ENCODE data around the gene ATXN3L. TPM values are rescaled to one million over a fixed set of nuclear protein-coding genes. Genes with fewer than 3 reads are reported as not detected.

Gene ATXN3L
- total RNA-seq, 2 experiments from 2014 or later = not detected

GRCh38 chrX:13340182-13340791 lies 20.4 kb upstream of the ATXN3L start:
- DNase-seq (no peak), ATAC-seq (no peak)
- Mint-ChIP-seq H3K36me3 (ENCODE audit: low read depth) (no peaks in the 10 kb centered on the region), H3K4me3 (no peak overlapping the region), H3K27me3 (no peaks in the 10 kb centered on the region), H3K9me3 (ENCODE audit: low read depth) (no peaks in the 10 kb centered on the region), H3K4me1 (no peaks in the 10 kb centered on the region), H3K27ac (no peak overlapping the region)
- intact Hi-C loops (cut with DNase I, micrococcal nuclease) = no loop called here
- POLR2A ChIA-PET = no interaction called here
- CTCF ChIA-PET = interaction anchor here (0.9 to 1.2 kb wide), 2 partner anchors 93 to 102 kb away, joined by 3 read pairs; no protein-coding TSS in a partner anchor

DNA sequence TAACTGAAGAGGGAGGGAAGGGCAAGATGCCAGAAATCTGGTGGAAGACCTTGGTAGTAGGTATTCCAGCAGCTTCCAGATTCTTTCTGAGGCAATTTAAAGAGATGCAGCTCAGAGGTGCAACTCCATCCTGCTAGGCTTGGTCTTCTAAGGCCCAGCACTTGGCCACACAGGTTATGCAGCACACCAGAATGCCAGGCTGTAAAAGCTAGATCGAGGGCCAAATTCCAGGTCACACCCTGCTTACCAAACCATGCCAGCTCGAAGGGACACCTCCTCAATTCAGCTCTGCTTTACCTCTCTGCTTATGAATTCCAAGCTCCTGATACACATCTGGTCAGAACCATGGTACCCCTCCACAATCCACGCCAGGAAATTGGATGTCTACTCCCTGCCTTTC lies 19.8 kb upstream of the ATXN3L start:
- Mint-ChIP-seq H3K27ac (no peak overlapping the region), H3K36me3 (ENCODE audit: low read depth) (no peaks in the 10 kb centered on the region), H3K9me3 (ENCODE audit: low read depth) (no peaks in the 10 kb centered on the region), H3K4me3 (no peak overlapping the region), H3K27me3 (no peaks in the 10 kb centered on the region), H3K4me1 (no peaks in the 10 kb centered on the region)
- CTCF ChIA-PET = interaction anchor here (0.9 to 1.2 kb wide), 2 partner anchors 92 to 101 kb away, joined by 3 read pairs; no protein-coding TSS in a partner anchor
- POLR2A ChIA-PET = no interaction called here
- DNase-seq (no peak), ATAC-seq (no peak)
- intact Hi-C loops (cut with DNase I, micrococcal nuclease) = no loop called here

DNA sequence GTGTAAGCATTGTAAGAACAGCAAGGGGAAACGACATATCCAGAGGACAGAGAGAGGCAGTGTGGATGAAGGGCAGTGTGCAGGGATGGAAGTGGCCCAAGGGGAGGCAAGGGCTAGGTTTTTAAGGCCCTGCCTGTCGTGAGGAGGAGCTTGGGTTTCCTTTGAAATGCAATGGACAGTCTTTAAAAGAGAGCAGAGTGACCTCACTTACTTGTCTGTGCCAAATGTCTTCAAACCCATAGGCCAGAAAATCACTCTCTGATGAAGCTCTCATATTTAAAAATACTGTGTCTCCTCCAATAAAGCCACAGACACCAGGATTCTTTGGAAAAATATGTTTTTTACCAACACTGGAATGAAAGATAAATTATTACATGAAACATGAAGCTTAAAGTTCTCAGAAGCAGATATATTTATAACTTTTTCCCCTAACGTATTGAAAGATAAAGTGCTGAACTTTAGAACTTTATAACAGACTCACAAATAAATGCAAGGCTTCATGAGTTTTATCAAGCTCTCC lies 19.2 kb upstream of the ATXN3L start:
- ATAC-seq (no peak), DNase-seq (no peak)
- intact Hi-C loops (cut with DNase I, micrococcal nuclease) = no loop called here
- H3K27me3 Mint-ChIP-seq = no peaks in the 10 kb centered on the region
- no peaks in the 10 kb centered on the region for H3K4me1 Mint-ChIP-seq
- H3K27ac Mint-ChIP-seq = no peak overlapping the region
- no peaks in the 10 kb centered on the region for H3K9me3 Mint-ChIP-seq (ENCODE audit: low read depth)
- ChIA-PET CTCF (interaction anchor here (0.9 kb wide), 1 partner anchor 92 kb away, joined by 3 read pairs; no protein-coding TSS in a partner anchor), POLR2A (no interaction called here)
- H3K4me3 Mint-ChIP-seq = no peak overlapping the region
- H3K36me3 Mint-ChIP-seq (ENCODE audit: low read depth) = no peaks in the 10 kb centered on the region

- ChIA-PET POLR2A (no interaction called here), CTCF (interaction anchor here (0.7 kb wide), 1 partner anchor 146 kb away, joined by 3 read pairs; no protein-coding TSS in a partner anchor)
- ATAC-seq (no peak), DNase-seq (no peak)
- intact Hi-C loops (cut with DNase I, micrococcal nuclease) = no loop called here
- H3K36me3 Mint-ChIP-seq (ENCODE audit: low read depth) = no peaks in the 10 kb centered on the region
- no peak overlapping the region for H3K4me3 Mint-ChIP-seq
- no peaks in the 10 kb centered on the region for H3K4me1 Mint-ChIP-seq
- H3K27me3 Mint-ChIP-seq = no peaks in the 10 kb centered on the region
- peaks cover 2% of the 10 kb centered on the region for H3K9me3 Mint-ChIP-seq (ENCODE audit: low read depth)
- no peak overlapping the region for H3K27ac Mint-ChIP-seq
Measured at GRCh38 chrX:13334491-13334890, 14.6 kb upstream of the ATXN3L start.

GRCh38 chrX:13330446-13330845 lies 10.6 kb upstream of the ATXN3L start:
- no peaks in the 10 kb centered on the region for H3K27me3 Mint-ChIP-seq
- DNase-seq (no peak), ATAC-seq (no peak)
- CTCF ChIA-PET = no interaction called here
- no peak overlapping the region for H3K27ac Mint-ChIP-seq
- H3K4me3 Mint-ChIP-seq = no peak overlapping the region
- POLR2A ChIA-PET = no interaction called here
- H3K4me1 Mint-ChIP-seq = no peaks in the 10 kb centered on the region
- peaks cover 2% of the 10 kb centered on the region for H3K9me3 Mint-ChIP-seq (ENCODE audit: low read depth)
- no peaks in the 10 kb centered on the region for H3K36me3 Mint-ChIP-seq (ENCODE audit: low read depth)
- intact Hi-C loops (cut with DNase I, micrococcal nuclease) = no loop called here

DNA sequence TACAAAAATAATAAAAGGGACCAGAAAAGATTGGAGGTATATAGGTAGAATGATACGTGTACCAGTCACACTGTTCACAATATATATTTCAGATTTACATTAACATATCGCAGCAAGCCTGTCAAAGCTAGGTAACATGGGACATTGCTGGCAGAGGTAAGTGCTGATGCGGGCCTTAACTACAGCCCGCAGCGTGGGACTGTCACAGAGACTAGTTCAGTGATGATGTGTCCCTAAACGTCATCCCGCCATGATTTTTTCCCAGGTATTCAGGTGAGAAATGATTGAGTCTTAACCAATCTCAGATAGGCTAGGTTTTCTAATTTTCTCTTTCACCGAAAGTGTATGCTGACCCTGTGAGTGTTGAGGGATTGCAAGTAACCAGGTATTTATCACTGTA lies 7.8 kb upstream of the ATXN3L start:
- ATAC-seq (no peak), DNase-seq (no peak)
- H3K9me3 Mint-ChIP-seq (ENCODE audit: low read depth) = peaks cover 2% of the 10 kb centered on the region
- intact Hi-C loops (cut with DNase I, micrococcal nuclease) = no loop called here
- no peaks in the 10 kb centered on the region for H3K4me1 Mint-ChIP-seq
- CTCF ChIA-PET = no interaction called here
- POLR2A ChIA-PET = no interaction called here
- H3K27me3 Mint-ChIP-seq = no peaks in the 10 kb centered on the region
- no peak overlapping the region for H3K27ac Mint-ChIP-seq
- H3K4me3 Mint-ChIP-seq = no peak overlapping the region
- no peaks in the 10 kb centered on the region for H3K36me3 Mint-ChIP-seq (ENCODE audit: low read depth)

- ChIA-PET CTCF (no interaction called here), POLR2A (no interaction called here)
- intact Hi-C loops (cut with DNase I, micrococcal nuclease) = no loop called here
- DNase-seq (no peak), ATAC-seq (no peak)
- H3K27ac Mint-ChIP-seq = no peak overlapping the region
- H3K4me1 Mint-ChIP-seq = no peaks in the 10 kb centered on the region
- no peaks in the 10 kb centered on the region for H3K9me3 Mint-ChIP-seq (ENCODE audit: low read depth)
- no peaks in the 10 kb centered on the region for H3K36me3 Mint-ChIP-seq (ENCODE audit: low read depth)
- H3K4me3 Mint-ChIP-seq = no peak overlapping the region
- no peaks in the 10 kb centered on the region for H3K27me3 Mint-ChIP-seq
Measured at GRCh38 chrX:13323241-13323640, 3.4 kb upstream of the ATXN3L start.

DNA sequence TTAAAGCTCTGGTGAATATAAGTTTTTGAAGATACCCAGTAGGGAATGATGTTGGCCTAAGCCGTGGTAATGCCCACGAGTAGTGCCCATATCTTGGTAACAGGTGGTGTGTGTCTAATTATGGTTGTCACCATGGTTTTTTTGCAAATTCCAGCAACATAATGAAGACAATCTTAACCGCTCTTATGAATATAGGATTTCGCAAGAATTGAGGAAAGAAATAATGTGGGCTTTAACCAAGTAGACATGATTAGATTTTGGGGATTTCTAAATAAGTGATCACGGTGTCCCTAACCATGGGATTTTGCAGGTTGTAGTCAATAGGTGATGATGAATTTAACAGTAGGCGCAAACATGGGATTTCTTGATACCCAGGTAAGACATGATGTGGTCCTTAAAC lies 2.5 kb downstream of the ATXN3L start:
- no peak overlapping the region for H3K4me3 Mint-ChIP-seq
- no peak for DNase-seq
- CTCF ChIA-PET = no interaction called here
- intact Hi-C loops (cut with DNase I, micrococcal nuclease) = no loop called here
- H3K9me3 Mint-ChIP-seq (ENCODE audit: low read depth) = no peaks in the 10 kb centered on the region
- H3K4me1 Mint-ChIP-seq = no peaks in the 10 kb centered on the region
- no peaks in the 10 kb centered on the region for H3K36me3 Mint-ChIP-seq (ENCODE audit: low read depth)
- H3K27me3 Mint-ChIP-seq = no peaks in the 10 kb centered on the region
- no peak for ATAC-seq
- H3K27ac Mint-ChIP-seq = no peak overlapping the region
- POLR2A ChIA-PET = no interaction called here

DNA sequence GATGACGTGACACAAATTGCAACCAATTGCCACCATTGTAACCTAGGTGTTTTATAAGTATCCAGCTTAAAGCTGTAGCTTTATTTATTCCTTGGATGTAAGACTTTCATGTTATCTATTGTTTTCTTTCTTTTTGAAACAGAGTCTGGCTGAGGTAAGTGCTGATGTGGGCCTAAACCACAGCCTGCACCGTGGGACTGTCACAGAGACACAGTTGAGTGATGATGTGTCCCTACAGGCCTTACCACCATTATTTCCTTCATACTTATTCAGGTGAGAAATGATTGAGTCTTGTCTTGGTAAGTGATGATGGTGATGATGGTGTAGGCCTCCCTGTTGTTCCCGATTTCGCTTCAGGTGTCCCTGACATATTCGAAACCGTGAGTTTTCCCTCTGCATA lies 8.3 kb downstream of the ATXN3L start:
- H3K27ac Mint-ChIP-seq = no peak overlapping the region
- no peaks in the 10 kb centered on the region for H3K9me3 Mint-ChIP-seq (ENCODE audit: low read depth)
- intact Hi-C loops (cut with DNase I, micrococcal nuclease) = no loop called here
- no peaks in the 10 kb centered on the region for H3K27me3 Mint-ChIP-seq
- ATAC-seq (no peak), DNase-seq (no peak)
- H3K36me3 Mint-ChIP-seq (ENCODE audit: low read depth) = no peaks in the 10 kb centered on the region
- H3K4me3 Mint-ChIP-seq = no peak overlapping the region
- ChIA-PET POLR2A (no interaction called here), CTCF (no interaction called here)
- H3K4me1 Mint-ChIP-seq = no peaks in the 10 kb centered on the region

- DNase-seq (no peak), ATAC-seq (no peak)
- H3K27ac Mint-ChIP-seq = no peak overlapping the region
- no peaks in the 10 kb centered on the region for H3K4me1 Mint-ChIP-seq
- CTCF ChIA-PET = no interaction called here
- H3K36me3 Mint-ChIP-seq (ENCODE audit: low read depth) = no peaks in the 10 kb centered on the region
- H3K4me3 Mint-ChIP-seq = no peak overlapping the region
- H3K9me3 Mint-ChIP-seq (ENCODE audit: low read depth) = no peaks in the 10 kb centered on the region
- POLR2A ChIA-PET = no interaction called here
- intact Hi-C loops (cut with DNase I, micrococcal nuclease) = no loop called here
- H3K27me3 Mint-ChIP-seq = no peaks in the 10 kb centered on the region
Measured at GRCh38 chrX:13309631-13310030, 10.2 kb downstream of the ATXN3L start.

DNA sequence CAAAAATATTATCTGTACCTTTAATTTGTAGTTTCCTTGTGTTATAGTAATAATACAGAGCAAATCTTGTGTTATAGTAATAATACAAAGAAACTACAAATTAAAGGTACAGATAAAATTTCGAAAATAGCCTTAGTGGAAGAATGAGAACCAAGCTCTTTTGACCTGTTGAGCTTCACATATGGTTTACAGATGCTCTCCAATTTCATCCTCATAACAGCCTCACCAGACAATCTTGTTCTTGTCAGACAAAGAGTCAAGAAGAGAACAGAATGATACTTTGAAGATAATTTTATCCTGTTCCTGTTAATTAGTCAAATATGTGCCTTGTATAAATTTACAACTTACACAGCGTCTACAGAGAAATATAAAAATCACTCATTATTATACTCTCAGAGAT lies 12.8 kb downstream of the ATXN3L start:
- Mint-ChIP-seq H3K9me3 (ENCODE audit: low read depth) (peaks cover 5% of the 10 kb centered on the region), H3K4me3 (no peak overlapping the region), H3K27me3 (no peaks in the 10 kb centered on the region), H3K27ac (no peak overlapping the region), H3K36me3 (ENCODE audit: low read depth) (peaks cover 4% of the 10 kb centered on the region), H3K4me1 (peaks cover 10% of the 10 kb centered on the region)
- intact Hi-C loops (cut with DNase I, micrococcal nuclease) = no loop called here
- DNase-seq (no peak), ATAC-seq (no peak)
- ChIA-PET CTCF (no interaction called here), POLR2A (no interaction called here)

DNA sequence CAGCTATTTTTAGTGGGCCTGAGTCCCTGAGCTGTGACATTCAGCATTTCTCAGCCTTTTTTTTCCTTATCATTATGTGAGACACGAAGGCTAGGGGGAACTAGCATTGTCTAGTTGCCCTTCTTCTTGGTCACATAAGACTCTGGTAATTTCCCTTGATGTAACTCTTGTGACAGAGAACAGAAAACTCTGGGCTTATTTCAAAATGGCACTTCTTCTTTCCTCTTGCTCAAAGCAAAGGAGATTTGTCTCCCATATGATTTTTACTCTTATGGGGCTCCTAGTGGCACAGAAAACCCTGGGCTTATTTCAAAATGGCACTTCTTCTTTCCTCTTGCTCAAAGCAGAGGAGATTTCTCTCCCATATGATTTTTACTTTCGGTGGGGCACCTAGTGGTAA lies 14.7 kb downstream of the ATXN3L start:
- peaks cover 19% of the 10 kb centered on the region for H3K4me1 Mint-ChIP-seq
- H3K27ac Mint-ChIP-seq = no peak overlapping the region
- no peaks in the 10 kb centered on the region for H3K27me3 Mint-ChIP-seq
- peaks cover 5% of the 10 kb centered on the region for H3K9me3 Mint-ChIP-seq (ENCODE audit: low read depth)
- ATAC-seq (no peak), DNase-seq (no peak)
- no peak overlapping the region for H3K4me3 Mint-ChIP-seq
- CTCF ChIA-PET = no interaction called here
- peaks cover 4% of the 10 kb centered on the region for H3K36me3 Mint-ChIP-seq (ENCODE audit: low read depth)
- intact Hi-C loops (cut with DNase I, micrococcal nuclease) = no loop called here
- POLR2A ChIA-PET = no interaction called here

- peaks cover 4% of the 10 kb centered on the region for H3K36me3 Mint-ChIP-seq (ENCODE audit: low read depth)
- peaks cover 5% of the 10 kb centered on the region for H3K9me3 Mint-ChIP-seq (ENCODE audit: low read depth)
- ChIA-PET POLR2A (no interaction called here), CTCF (no interaction called here)
- DNase-seq = no peak
- no peak for ATAC-seq
- H3K4me3 Mint-ChIP-seq = no peak overlapping the region
- H3K27ac Mint-ChIP-seq = no peak overlapping the region
- intact Hi-C loops (cut with DNase I, micrococcal nuclease) = no loop called here
- H3K4me1 Mint-ChIP-seq = peaks cover 22% of the 10 kb centered on the region
- H3K27me3 Mint-ChIP-seq = no peaks in the 10 kb centered on the region
Measured at GRCh38 chrX:13304052-13304451, 15.8 kb downstream of the ATXN3L start.

Data from activated CD4-positive, alpha-beta T cell treated with anti-CD3 and anti-CD28 coated beads for 36 hours (primary cell).